GM12878 (cell line): ENCODE results near the gene WDHD1.

ENCODE experiments used
- TAF1 ChIP-seq: IDR thresholded peaks from 2 replicates; pipeline ENCODE4 v1.6.1; 2011; ENCODE audit warnings: mild to moderate bottlenecking, low read depth, low read length, borderline replicate concordance
- TF ChIP-seq, protein P1 (sequence below): IDR thresholded peaks from 2 replicates; pipeline ENCODE4 v1.6.1; 2011; ENCODE audit warnings: low read depth, mild to moderate bottlenecking, low read length, moderate library complexity, borderline replicate concordance; ENCODE audit errors: extremely low read depth

DNA sequence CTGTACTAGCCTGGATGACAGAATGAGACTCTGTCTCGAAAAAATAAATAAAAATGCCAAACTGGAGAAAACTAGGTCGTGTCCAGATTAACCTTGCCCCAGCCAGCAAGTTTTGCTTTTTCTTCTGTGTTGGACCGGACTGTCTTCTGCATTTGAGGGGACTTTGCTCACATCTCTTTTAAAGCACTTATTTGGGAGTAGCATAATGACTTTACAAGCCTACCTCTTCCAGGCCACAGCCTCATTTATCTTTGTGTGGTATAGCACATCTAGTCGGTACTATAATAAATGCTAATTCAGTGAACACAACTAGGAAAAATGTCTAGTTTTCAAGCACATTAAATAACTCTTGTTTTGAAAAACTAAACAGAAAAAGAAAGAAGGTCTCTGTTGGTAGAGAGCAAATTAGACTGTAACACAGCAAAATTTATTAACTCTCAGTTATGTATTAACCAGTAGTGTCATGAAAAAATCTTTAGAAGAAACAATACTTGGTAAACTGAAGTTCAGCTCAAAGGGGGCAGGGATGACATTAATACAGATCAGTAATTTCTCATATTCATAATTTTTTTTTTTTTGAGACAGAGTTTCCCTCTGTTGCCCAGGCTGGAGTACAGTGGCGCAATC lies 52.0 kb downstream of the WDHD1 start:
- no peak for TF ChIP-seq TAF1
- TF ChIP-seq, protein P1, sequence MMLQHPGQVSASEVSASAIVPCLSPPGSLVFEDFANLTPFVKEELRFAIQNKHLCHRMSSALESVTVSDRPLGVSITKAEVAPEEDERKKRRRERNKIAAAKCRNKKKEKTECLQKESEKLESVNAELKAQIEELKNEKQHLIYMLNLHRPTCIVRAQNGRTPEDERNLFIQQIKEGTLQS = no peak
